GM21381 (cell line): ENCODE results near the gene BRF1.
"Not testable (repeated sequence)": the region's sequence is repeated elsewhere in the genome, so short reads cannot be mapped to it uniquely, and the experiment has no call there.

Experiments used
- ATAC-seq: cut with Tn5 transposase; IDR thresholded peaks from one replicate; pipeline ENCODE4 v1.9.1; 2021; ENCODE audit warnings: mild to moderate bottlenecking, moderate library complexity; ENCODE audit not compliant: unreplicated experiment

BRF1 gene

GRCh38 chr14:105333613-105334364, 33.0 kb upstream of the BRF1 start:
- ATAC-seq, result no peak

DNA sequence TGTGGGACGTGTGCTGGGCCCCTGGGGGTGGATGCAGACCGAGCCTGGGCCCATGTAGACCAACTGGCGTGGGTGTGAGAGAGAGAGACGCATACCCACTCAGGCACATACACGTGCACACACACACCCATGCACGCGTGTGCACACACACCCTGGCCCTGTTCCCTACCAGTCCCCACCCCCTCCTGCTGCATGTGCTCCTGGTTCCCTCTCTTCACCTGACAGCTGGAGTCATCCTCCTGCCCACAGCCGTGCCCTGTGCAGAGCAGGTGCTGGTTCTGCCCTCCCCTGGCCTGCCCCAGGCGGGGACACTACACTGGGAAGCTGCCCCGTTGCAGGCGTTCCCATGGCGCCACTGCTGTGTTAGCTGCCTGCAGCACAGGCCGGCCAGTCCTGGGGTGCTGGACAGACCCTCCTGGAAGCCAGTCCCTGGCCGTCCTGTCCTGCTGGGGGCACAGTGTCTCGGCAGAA, 32.3 kb upstream of the BRF1 start:
- ATAC-seq, result no peak

DNA sequence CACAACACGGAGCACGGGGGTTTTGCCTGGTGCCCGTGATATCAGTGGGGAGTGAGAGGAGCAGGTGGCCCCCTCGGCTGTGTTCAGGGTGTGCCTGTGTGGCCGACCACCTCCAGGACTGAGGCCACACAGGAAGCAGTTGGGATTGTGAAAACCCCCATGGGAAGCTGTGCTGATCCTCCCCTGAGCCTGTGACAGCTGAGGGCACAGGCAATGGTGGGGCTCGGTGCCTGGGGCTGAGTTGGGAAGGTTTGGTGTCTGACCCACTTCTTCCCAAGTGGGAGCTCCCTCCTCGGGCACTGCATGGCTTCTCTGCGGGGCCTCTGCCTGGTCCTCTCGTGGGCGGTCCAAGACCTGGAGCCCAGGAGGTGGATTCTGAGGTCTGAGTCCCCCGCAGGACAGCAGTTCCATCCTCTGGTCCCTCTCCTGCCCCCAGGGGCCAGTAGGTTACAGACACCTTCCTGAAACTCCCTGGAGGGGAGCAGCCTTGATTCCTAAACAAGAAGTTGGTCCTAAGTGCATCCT, 31.6 kb upstream of the BRF1 start:
- ATAC-seq, result no peak

- no peak for ATAC-seq
These were observed 31.0 kb upstream of the BRF1 start for GRCh38 chr14:105331575-105332349.

DNA sequence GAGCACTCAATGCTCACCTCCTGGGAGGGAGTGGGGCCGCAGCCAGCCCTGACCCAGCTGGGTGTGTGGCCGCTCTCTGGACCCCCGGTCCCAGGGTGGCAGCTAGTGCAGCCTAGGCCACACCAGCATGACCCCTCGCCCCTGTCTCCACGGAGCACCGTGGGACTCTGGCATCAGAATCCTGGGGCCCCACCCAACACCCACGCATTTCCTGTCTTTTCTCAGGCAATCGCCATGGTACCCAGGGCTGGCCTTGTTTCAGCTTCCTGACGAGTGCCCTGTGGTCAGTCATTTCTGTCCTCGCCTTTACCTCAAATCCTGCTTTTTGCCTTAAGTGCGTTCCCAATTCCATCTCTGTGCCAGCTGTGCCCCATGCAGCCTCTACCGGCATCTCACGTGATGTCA, 29.7 kb upstream of the BRF1 start:
- ATAC-seq, result no peak

DNA sequence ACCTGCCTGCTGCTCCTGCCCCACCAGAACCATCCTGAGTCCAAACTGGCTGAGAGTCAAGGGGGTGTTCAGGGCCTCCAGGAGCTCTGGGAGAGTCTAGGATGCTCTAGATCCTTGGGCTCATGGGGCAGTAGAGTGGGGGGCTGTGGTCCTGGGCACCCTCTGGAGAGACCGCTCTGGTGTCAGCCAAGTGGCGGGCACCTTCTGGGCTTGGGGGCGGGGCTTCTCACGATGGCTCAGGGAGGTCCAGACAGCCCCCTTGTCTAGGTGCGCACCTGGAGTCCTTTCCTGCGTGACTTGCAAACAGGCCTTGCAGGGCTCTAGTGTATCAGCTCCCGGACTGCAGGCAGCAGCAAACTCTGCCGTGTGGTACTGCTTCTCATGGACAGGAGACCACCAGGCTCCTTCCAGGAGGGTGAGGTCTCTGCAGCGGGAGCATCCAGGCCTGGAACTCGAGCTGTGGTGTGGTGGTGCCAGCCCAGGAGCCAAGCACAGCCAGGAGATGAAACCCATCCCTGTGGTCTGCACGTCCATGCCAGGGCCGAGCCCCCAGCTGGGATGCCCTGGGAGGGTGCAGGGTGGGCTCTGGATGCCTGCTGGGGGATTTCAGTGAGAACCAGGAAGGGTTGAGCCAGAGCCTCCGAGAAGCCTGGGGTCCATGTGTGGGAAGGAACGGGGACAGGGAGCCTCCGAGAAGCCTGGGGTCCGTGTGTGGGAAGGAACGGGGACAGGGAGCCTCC, 28.8 kb upstream of the BRF1 start:
- ATAC-seq, result no peak

- ATAC-seq, result no peak
These were observed 28.0 kb upstream of the BRF1 start for GRCh38 chr14:105328678-105329390.

GRCh38 chr14:105328070-105328677, 27.4 kb upstream of the BRF1 start:
- no peak for ATAC-seq

- not testable (repeated sequence) for ATAC-seq
These were observed 26.9 kb upstream of the BRF1 start for GRCh38 chr14:105327695-105328045.

DNA sequence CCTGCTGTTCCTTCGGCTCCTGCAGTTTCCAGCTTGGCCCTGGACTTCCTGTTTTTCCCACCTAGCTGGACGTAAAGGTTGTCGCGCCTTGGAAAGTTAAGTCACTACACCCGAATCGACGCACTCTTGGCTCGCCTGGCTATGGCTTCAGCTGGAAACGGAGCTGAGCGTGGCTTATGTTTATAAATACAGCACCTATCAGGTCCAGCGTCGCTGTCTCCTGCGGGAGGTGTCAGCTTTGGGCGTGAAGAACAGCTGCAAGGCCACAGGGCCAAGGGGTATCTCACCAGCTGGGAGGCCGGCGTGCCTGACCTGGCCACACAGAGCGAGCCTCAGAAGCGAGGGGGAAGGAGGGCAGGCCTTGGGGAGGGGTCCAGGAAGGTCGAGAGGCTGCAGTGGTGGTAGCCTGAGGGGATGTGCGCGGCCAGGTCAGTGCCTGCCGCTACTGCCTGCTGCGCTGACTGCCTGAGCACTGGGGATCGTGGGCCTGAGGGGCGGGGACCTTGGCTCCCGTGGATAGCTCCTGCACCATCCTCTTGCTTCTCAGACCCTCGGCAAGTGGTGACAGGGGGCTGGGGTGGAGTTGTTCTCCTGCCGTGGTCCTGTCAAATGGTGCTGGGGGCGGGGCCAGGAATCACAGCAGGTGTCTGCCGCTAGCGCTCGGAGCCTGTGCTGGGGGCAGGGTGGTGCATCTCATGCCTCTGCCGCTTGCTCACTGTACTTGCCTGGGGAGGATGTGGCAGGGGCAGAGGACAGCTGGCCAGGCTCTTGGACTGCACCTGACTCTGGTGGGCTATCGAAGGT, 26.3 kb upstream of the BRF1 start:
- ATAC-seq, result no peak

DNA sequence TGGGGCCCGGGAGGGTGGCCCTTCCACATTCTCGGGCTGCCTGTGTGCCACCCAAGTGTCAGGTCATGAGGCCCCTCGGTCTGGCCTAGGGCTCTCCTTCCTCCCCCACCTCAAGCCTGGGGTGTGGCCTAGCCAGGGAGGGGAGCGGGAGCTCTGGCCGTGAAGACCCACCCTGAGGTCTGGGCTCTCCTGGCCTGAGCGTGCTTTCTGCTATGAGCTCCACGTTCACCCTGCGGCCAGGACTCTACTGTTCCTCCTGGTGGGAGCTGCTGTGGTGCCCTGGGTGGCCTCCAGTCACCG, 25.7 kb upstream of the BRF1 start:
- no peak for ATAC-seq

DNA sequence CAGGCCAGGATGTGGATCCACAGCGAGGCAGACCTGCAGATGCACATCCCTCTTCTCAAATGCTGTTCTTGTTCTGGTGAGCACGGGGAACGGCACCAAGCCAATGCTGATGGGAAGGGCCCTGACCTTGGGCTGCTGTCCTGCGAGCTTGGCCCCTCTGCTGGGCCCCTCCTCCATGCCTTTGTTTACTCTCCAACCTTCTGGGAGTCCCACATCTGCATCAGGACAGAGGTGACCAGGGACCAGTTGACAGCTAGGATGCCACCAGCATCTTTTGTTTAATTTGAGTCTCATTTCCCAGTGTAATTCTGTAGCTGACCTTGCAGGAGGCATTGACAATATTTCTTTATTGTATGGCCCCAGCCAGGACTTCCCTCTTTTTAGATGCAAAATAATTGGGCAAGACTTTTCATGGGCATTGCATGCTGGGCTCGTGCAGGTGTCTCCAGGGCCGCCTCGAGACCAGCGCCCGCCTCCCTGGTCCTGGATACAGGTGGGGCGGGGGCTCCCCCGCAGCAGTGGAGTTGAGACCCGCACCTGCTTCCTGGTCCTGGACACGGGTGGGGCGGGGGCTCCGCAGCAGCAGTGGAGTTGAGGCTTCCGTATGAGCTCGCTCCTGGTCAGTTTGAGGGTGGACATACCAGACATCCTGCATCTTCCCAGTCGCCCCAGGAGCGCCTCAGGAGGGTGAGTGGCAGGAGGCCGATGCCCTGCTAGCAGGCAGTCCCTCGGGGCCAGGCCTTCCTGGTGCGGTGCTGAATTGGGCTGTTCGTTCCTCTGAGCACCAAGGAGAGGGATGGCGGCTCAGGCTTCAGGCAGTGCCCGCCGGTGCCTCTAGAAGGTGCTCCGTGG, 25.1 kb upstream of the BRF1 start:
- ATAC-seq, result no peak

GRCh38 chr14:105325303-105325702, 24.5 kb upstream of the BRF1 start:
- no peak for ATAC-seq

DNA sequence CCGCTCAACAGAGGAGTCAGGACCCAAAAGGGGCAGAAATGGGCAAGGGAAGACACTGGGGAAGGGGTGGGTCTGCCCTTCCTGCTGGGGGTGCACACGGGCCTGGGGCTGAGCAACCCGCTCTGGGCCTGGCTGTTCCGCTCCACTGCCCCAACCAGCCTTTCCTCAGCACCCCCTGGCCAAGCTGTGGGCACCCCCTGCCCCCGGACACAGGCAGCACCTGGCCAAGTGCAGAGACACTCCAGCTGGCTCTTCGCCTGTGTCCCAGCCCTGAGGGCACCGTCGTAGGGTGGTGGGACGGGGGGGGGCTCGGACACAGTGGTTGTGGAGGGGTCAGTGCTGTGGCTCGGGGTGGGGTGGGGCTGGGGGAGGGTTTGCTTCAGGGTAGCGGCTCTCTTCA, 24.1 kb upstream of the BRF1 start:
- ATAC-seq, result no peak

GRCh38 chr14:105324080-105324778, 23.4 kb upstream of the BRF1 start:
- ATAC-seq, result no peak

DNA sequence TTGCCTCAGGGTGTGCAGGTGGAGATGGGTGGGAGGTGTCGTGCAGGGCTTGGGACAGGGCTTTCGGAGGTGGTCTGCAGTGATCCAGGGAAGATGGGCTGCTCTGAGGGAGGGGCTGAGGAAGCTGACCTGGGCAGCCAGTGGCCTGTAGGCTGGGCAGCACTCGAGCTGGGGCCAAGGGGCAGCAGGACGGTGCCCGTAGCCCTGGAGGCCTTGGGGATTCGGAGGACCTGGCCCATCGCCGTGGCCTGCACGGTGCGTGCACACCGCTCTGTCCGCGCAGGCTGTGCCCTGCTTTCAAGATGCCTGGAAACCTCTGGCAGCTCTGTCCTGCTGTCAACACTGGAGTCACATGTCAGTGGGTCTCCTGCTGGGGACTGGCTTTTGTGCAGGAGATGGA, 22.9 kb upstream of the BRF1 start:
- ATAC-seq, result no peak

GRCh38 chr14:105322791-105323556, 22.2 kb upstream of the BRF1 start:
- no peak for ATAC-seq

- no peak for ATAC-seq
These were observed 16.7 kb upstream of the BRF1 start for GRCh38 chr14:105317546-105317945.
